Suppressor macrophage treated with lipopolysaccharide for 4 hours (primary cell): Measurements from ENCODE around the gene FXR2.

Experiments
- DNase-seq: peaks from one replicate; pipeline ENCODE4 v3.0.0-alpha.2; 2020

FXR2 gene

DNA sequence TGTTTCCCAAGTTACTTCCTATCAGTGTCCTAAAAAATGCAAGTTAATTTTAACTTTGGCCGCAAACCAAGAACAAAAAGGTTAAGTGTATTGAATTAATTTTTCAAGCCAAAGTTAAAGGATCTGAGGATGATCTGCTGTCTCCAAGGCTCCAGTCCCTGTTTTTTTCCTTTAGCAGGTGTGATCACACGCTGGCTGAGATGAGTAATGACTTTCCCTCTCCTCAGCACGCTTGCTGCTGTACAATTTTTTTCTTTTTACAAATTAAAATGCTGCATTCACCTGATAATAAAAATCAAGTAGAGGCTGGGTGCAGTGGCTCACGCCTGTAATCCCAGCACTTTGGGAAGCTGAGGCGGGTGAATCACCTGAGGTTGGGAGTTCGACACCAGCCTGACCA is 69.8 kb downstream of the FXR2 start:
- DNase-seq: no peak
